Liver (tissue), 9 donors: ENCODE results near the gene IL17RC. TPM values are rescaled to one million over a fixed set of nuclear protein-coding genes. Genes with fewer than 3 reads are reported as not detected.

Experiments used
- DNase-seq: peaks from one replicate; pipeline ENCODE4 v3.0.0-alpha.2; 2017; ENCODE audit warnings: low spot score
- H3K27ac ChIP-seq, 2 donors: one replicate each; pipeline ENCODE4 v1.7.0; 2013; ENCODE audit warnings: inconsistent platforms in 2 of 2, low read length in 2 of 2, control low read depth in 1 of 2, low read depth in 1 of 2, mild to moderate bottlenecking in 1 of 2
- H3K27me3 ChIP-seq, 4 donors: one replicate each; pipeline versions ENCODE4 v1.6.1 to v1.7.0; 2013; ENCODE audit warnings: low read length in 3 of 4, inconsistent platforms in 1 of 4, mild to moderate bottlenecking in 1 of 4, moderate library complexity in 1 of 4; ENCODE audit not compliant: control insufficient read depth in 4 of 4, insufficient read depth in 4 of 4
- H3K36me3 ChIP-seq, 4 donors: one replicate each; pipeline versions ENCODE4 v1.6.1 to v1.7.0; 2013; ENCODE audit warnings: low read length in 3 of 4, mild to moderate bottlenecking in 3 of 4, low read depth in 1 of 4, moderate library complexity in 1 of 4; ENCODE audit not compliant: control insufficient read depth in 4 of 4, insufficient read depth in 3 of 4
- H3K4me1 ChIP-seq, 4 donors: one replicate each; pipeline versions ENCODE4 v1.6.1 to v1.7.0; 2013; ENCODE audit warnings: low read length in 3 of 4, mild to moderate bottlenecking in 3 of 4, moderate library complexity in 1 of 4; ENCODE audit not compliant: control insufficient read depth in 4 of 4, insufficient read depth in 4 of 4
- H3K4me3 ChIP-seq, 3 donors: one replicate each; pipeline versions ENCODE4 v1.6.1 to v1.7.0; 2013; ENCODE audit warnings: low read length in 3 of 3, control low read depth in 1 of 3, low read depth in 1 of 3, mild to moderate bottlenecking in 1 of 3
- H3K9ac ChIP-seq, 2 donors: one replicate each; pipeline ENCODE4 v1.7.0; 2013; ENCODE audit warnings: low read length in 2 of 2, mild to moderate bottlenecking in 2 of 2, moderate library complexity in 2 of 2, control low read depth in 1 of 2, low read depth in 1 of 2
- H3K9me3 ChIP-seq, 4 donors: one replicate each; pipeline versions ENCODE4 v1.6.1 to v1.7.0; 2013; ENCODE audit warnings: low read length in 3 of 4; ENCODE audit not compliant: control insufficient read depth in 4 of 4
- ATF3 ChIP-seq: IDR thresholded peaks from 2 replicates; pipeline ENCODE4 v1.6.1; 2016; ENCODE audit warnings: antibody characterized with exemption
- CTCF ChIP-seq: fragments of 150-350 bp; IDR thresholded peaks from 2 replicates; pipeline ENCODE4 v1.5.1; 2017; ENCODE audit warnings: improper control_type of control experiment, low read depth, low read length; ENCODE audit not compliant: missing input control
- EGR1 ChIP-seq, 2 donors: IDR thresholded peaks; 2 replicates each; pipeline ENCODE4 v1.6.1; 2016 to 2018; ENCODE audit warnings: antibody characterized with exemption in 2 of 2, low read depth in 2 of 2
- FOXA1 ChIP-seq: IDR thresholded peaks from 2 replicates; pipeline ENCODE4 v1.6.1; 2016; ENCODE audit warnings: antibody characterized with exemption
- FOXA2 ChIP-seq: IDR thresholded peaks from 2 replicates; pipeline ENCODE4 v1.6.1; 2016; ENCODE audit warnings: antibody characterized with exemption
- GABPA ChIP-seq, 2 donors: IDR thresholded peaks in 1 of 2; conservative IDR thresholded peaks in 1 of 2; 2 replicates each; pipeline ENCODE4 v1.6.1; 2016; ENCODE audit warnings: antibody characterized with exemption in 2 of 2, mild to moderate bottlenecking in 1 of 2, moderate library complexity in 1 of 2
- HNF4A ChIP-seq, 2 donors: conservative IDR thresholded peaks; 2 replicates each; pipeline ENCODE4 v1.6.1; 2016; ENCODE audit warnings: antibody characterized with exemption in 2 of 2, mild to moderate bottlenecking in 2 of 2
- HNF4G ChIP-seq: IDR thresholded peaks from 2 replicates; pipeline ENCODE4 v1.6.1; 2016; ENCODE audit warnings: antibody characterized with exemption
- JUND ChIP-seq, 2 donors: IDR thresholded peaks; 2 replicates each; pipeline ENCODE4 v1.6.1; 2016; ENCODE audit warnings: antibody characterized with exemption in 2 of 2
- MAX ChIP-seq: IDR thresholded peaks from 2 replicates; pipeline ENCODE4 v1.6.1; 2016; ENCODE audit warnings: antibody characterized with exemption
- NR2F2 ChIP-seq: IDR thresholded peaks from 2 replicates; pipeline ENCODE4 v1.6.1; 2016; ENCODE audit warnings: antibody characterized with exemption
- RAD21 ChIP-seq, 2 donors: IDR thresholded peaks; 2 replicates each; pipeline ENCODE4 v1.6.1; 2016; ENCODE audit warnings: antibody characterized with exemption in 2 of 2, mild to moderate bottlenecking in 2 of 2
- REST ChIP-seq: IDR thresholded peaks from 2 replicates; pipeline ENCODE4 v1.6.1; 2016; ENCODE audit warnings: antibody characterized with exemption, mild to moderate bottlenecking
- RXRA ChIP-seq, 2 donors: IDR thresholded peaks; 2 replicates each; pipeline ENCODE4 v1.6.1; 2017 to 2018; ENCODE audit warnings: antibody characterized with exemption in 2 of 2, mild to moderate bottlenecking in 1 of 2
- SP1 ChIP-seq: IDR thresholded peaks from 2 replicates; pipeline ENCODE4 v1.6.1; 2018; ENCODE audit warnings: antibody characterized with exemption, mild to moderate bottlenecking
- YY1 ChIP-seq: IDR thresholded peaks from 2 replicates; pipeline ENCODE4 v1.6.1; 2016; ENCODE audit warnings: antibody characterized with exemption, mild to moderate bottlenecking
- ZBTB33 ChIP-seq: IDR thresholded peaks from 2 replicates; pipeline ENCODE4 v1.6.1; 2016; ENCODE audit warnings: antibody characterized with exemption
- WGBS: extraction: QIAGEN DNeasy Blood & Tissue Kit; methylation state at CpG from one replicate; pipeline ENCODE4 v1.1.7; 2013; 5-methylcytosine and 5-hydroxymethylcytosine counted together
- polyA plus RNA-seq, 2 donors: library from polyadenylated mRNA; stranded (reverse) in 1 of 2; unstranded in 1 of 2; fragments of 200-250 nt in 1 of 2; fragments of >200 nt in 1 of 2; fragmentation: Nextera tagmentation in 1 of 2; extraction: Ambion mirVana in 1 of 2; gene quantifications; one replicate each; pipeline versions ENCODE4 v1.2.1 to v1.2.3, GENCODE V29; 2013 to 2015
- total RNA-seq, 2 donors: library from RNA; depleted of rRNA; stranded (reverse); fragments of >200 nt; gene quantifications; one replicate each; pipeline ENCODE4 v1.2.3, GENCODE V29; 2014
- donor health status: healthy.
- donor health status: healthy.
- donor health status: healthy.
- donor health status: healthy.
- donor health status: healthy.

Gene IL17RC
- total and polyA plus RNA-seq, 4 donors, result 15.4 to 62.8 (median 25.7) TPM

- no peak for DNase-seq
- peak overlapping the region; percentile 87 to 93 for H3K27ac ChIP-seq
- H3K27me3 ChIP-seq, result no peaks in the 10 kb centered on the region
- H3K9me3 ChIP-seq, result no peaks in the 10 kb centered on the region
- H3K4me1 ChIP-seq, result peaks cover 4 to 29% (median 22%) of the 10 kb centered on the region in 4 donors
- H3K9ac ChIP-seq, result peak overlapping the region; percentile 76 to 82
- H3K4me3 ChIP-seq, result peak overlapping the region; percentile 68 to 91 (median 81)
- 16% methylated on average over 11 of the region's 11 CpGs for WGBS
- TF ChIP-seq JUND (IDR thresholded peaks at IDR 0.05), result no peak
- TF ChIP-seq FOXA1, result no peak
- peaks cover 8 to 33% (median 13%) of the 10 kb centered on the region in 4 donors for H3K36me3 ChIP-seq
Observed at GRCh38 chr3:9934235-9934621, 17.3 kb downstream of the IL17RC start.

GRCh38 chr3:9934993-9935392, 18.1 kb downstream of the IL17RC start:
- Histone ChIP-seq H3K4me3 (no peak overlapping the region), H3K36me3 (peaks cover 4 to 26% (median 13%) of the 10 kb centered on the region in 4 donors), H3K9ac (peak overlapping the region in 1 of 2 donors; percentile 76), H3K4me1 (peaks cover 4 to 29% (median 22%) of the 10 kb centered on the region in 4 donors), H3K9me3 (no peaks in the 10 kb centered on the region), H3K27ac (no peak overlapping the region), H3K27me3 (no peaks in the 10 kb centered on the region)
- TF ChIP-seq EGR1 (IDR thresholded peaks at IDR 0.05; ENCODE audit: low read depth in 2 of 2), result no peak
- TF ChIP-seq FOXA2, result no peak
- no peak for TF ChIP-seq REST
- no peak for TF ChIP-seq HNF4A (conservative IDR thresholded peaks at IDR 0.05)
- no peak for TF ChIP-seq JUND (IDR thresholded peaks at IDR 0.05)
- no peak for TF ChIP-seq GABPA (IDR thresholded peaks at IDR 0.05 in 1 of 2, conservative IDR thresholded peaks at IDR 0.05 in 1 of 2)
- no peak for TF ChIP-seq FOXA1
- TF ChIP-seq RAD21 (IDR thresholded peaks at IDR 0.05), result no peak
- TF ChIP-seq MAX, result no peak
- TF ChIP-seq YY1, result no peak
- TF ChIP-seq NR2F2, result no peak
- no peak for TF ChIP-seq HNF4G
- TF ChIP-seq ATF3, result no peak
- no peak for TF ChIP-seq CTCF
- no peak for TF ChIP-seq RXRA (IDR thresholded peaks at IDR 0.05)
- no peak for TF ChIP-seq SP1
- no peak for TF ChIP-seq ZBTB33
- 63% methylated on average over 4 of the region's 4 CpGs for WGBS
- DNase-seq, result no peak
